Epidermal melanocyte (primary cell): ENCODE data around the gene SNX22.
"Not testable (repeated sequence)": the region's sequence is repeated elsewhere in the genome, so short reads cannot be mapped to it uniquely, and the experiment has no call there.

Source experiments
- DNase-seq: peaks from one replicate; pipeline ENCODE4 v3.0.0; 2011; ENCODE audit warnings: low spot score; ENCODE audit not compliant: insufficient read length

The SNX22 gene

DNA sequence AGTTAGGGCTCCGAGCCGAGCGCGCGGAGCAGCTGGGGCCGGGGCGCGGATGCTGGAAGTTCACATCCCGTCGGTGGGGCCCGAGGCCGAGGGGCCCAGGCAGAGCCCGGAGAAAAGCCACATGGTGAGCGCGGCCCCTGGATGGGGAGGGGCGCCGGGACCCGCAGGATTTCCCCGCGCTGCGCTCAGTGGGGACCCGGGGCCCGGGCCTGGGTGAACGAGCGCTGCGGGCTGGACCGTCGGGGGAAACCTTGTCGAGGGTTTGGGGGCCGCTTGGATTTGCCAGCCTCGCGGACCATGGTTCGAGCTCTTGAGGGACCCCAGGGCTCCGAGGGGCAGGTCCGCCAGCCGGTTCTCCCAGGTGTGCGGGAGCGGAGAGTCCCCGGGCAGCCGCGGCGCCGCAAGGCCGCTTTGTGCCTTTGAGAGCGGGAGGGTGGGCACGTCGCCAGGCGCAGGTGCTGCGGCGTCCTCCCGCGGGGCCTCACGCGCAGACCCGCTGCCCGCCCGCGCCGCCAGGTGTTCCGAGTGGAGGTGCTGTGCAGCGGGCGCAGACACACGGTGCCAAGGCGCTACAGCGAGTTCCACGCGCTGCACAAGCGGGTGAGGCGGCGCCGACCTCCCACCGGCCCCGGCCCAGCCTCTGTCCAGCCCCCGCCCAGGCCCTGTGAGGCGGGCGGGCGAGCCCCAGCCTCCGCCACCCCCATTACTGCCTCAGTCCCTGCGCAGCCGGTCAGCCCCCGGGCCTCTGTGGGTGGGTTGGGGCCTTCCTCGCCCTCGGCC, at the start of gene SNX22:
SNX22 (plus strand) TSS at position 5 of the 780 bp plus-strand sequence; CDS start at position 50, 45 bp downstream.
- DNase-seq: no peak

GRCh38 chr15:64102497-64102896, 49.0 kb upstream of the SNX22 start:
- DNase-seq: no peak

DNA sequence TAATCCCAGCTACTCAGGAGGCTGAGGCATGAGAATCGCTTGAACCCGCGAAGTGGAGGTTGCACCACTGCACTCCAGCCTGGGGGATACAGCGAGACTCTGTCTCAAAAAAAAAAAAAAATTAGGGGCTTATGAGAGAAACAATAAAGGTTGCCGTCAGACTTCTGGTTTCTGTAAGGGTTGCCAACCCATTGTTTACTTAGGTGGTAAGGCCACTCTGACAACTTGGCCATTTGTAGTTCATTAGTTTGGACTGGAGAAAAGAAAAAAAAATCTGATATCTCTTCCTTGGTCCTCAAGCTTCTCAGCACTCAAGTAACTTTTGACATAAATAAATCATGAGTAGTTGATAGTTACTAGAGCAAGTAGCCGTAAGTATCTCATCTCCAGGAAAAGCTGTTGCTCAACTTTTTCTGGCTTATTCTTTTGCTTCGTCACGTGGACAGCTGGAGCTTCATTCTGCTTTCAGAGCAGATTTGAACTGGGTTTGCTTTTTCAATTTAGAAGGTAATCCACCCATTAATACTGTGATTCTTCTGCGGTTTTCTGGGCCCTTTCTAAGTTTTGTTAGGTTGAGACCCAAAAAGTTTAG, 46.3 kb upstream of the SNX22 start:
- DNase-seq: no peak

GRCh38 chr15:64107337-64107736, 44.2 kb upstream of the SNX22 start:
- DNase-seq: no peak

DNA sequence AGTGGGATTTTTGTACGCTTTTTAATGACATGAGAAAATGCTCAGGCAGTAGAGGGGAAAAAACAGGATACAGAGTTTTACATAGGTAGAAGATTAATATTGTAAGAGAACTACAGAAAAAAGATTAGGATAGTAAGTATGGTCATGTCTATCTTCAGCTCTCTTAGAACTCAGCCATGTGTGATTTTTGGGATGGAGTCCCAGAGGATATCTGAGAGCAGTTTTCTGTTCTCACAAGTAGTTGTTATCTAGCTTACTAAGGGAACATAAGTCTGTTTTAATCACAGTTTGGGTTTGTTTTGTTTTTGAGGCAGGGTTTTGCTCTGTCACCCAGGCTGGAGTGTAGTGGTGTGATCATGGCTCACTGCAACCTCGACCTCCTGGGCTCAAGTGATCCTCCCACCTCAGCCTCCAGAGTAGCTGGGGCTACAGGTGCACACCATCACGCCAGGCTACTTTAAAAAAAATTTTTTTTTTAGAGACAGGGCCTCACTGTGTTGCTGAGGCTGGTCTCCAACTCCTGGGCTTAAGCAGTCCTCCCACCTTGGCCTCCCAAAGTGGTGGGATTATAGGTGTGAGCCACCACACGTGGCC, 41.3 kb upstream of the SNX22 start:
- not testable (repeated sequence) for DNase-seq

DNA sequence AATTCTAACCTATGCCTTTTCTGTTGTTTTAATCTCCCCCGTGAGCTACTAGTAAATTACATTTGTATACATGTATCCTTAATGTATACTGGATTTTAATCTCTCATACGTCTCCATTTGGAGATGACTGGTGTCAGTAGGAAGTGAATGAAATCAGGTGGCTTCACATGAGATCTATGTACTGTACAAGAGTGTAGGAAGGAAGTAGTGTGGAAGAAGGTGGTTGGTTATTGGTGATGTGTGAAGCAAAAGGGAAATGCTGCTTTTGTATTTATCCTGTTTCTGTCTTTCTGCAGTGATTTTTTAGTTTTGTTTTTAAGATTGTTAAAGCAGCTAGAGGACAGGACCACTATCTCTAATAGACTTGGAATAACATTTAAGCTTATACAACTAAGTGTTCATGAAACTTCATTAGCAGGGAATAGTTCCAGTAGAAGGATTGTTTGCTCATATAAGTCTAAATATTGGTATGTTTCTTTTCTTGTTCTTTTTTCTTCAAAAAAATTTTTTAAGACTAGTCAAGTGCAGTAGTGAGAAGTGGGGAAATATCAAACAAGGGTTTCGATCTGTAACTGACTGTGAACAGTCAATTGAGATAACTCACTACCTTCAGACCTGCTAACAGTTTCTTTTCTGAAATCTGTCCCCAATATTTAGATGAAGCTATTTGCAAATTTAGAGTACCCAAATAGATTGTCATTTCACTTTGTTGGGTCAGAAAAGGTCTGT, 40.4 kb upstream of the SNX22 start:
- DNase-seq: no peak

DNA sequence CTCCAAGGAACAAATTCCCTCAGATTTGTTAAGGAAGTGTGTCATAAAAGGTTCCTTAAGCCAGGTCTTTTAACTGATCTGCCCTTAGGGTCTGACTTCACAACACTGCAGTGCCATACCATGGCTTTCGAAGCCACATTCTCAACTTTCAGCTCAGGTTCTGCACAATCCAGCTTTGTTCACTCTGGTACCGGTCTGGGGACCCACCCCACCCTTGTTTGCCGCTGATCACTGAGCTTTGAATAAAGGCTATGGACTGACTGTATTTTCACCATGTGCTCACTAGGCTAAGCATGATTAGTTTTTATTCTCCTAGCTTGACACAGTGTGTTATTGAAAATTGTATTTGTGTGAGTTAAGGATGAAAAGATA, 39.9 kb upstream of the SNX22 start:
- no peak for DNase-seq

GRCh38 chr15:64112073-64112772, 39.3 kb upstream of the SNX22 start:
- DNase-seq: no peak

DNA sequence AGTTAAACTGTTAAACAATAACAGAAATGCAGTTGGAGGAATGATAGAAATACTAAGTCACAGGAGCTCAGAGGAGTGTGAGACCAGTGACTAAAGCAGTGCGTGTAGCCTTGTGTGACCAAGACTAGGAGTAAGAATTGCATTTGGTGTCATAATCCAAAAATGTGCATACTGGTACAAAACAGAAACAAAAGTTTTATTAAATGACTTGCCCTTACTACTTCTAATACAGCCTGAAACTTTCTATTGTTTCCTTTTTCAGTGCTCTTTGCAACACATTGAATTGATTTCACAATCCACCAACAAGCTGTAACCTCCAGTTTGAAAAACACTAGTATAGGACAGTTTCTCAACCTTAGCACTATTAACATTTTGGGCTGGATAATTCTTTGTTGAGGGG, 38.6 kb upstream of the SNX22 start:
- DNase-seq: no peak

- no peak for DNase-seq
Observed at GRCh38 chr15:64117759-64118487, 33.6 kb upstream of the SNX22 start.

DNA sequence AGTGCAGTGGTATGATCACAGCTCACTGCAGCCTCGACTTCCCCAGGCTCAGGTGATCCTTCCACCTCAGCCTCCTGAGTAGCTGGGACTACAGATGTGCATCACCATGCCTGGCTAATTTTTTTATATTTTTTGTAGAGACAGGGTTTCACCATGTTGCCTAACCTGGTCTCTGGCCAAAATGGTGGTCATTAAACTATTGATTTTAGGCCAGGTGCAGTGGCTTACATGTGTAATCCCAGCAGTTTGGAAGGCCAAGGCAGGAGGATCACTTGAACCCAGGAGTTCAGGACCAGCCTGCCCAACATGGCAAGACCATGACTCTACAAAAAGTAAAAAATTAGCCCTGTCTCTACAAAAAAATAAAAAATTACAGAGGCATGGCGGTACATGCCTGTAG, 31.2 kb upstream of the SNX22 start:
- not testable (repeated sequence) for DNase-seq

DNA sequence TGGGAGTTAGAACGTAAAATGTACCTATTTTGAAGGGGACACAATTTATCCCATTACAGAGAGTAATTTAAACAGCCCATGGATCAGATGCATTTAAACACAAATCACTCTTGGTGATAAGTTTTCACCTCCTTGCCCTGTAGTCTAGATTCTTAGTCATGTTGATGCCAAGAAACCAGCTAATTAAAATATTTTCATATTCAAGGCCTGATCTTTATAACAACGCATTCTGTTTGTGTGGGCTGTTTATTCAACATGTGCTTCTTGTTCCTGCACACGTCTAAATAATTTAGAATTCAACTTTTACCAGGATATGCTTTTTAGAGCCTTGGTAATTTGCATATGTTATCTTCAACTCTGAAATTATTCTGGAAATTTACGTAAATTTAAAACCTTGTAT, 29.9 kb upstream of the SNX22 start:
- no peak for DNase-seq

DNA sequence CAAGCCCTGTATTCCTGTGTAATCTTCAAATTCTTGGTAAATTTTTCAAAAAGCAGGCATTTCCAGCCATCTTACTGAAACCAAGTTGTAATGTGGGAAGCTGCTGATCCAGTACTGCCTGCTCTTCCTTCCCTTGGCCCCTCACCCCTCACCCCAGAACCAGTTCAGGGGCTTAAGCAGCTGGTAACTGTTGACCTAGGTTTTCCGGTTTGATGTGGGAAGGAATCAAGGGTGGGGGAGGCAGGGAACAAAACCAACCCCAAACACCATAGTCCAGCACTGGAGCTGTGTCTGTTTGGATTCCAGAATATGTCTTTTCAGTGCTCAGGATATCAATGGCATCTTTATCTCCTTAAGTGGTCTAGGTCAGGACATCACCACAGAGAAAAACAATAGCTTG, 29.1 kb upstream of the SNX22 start:
- no peak for DNase-seq

- peak; percentile 30 for DNase-seq
Observed at GRCh38 chr15:64122936-64123351, 28.6 kb upstream of the SNX22 start.

- no peak for DNase-seq
Observed at GRCh38 chr15:64125978-64126377, 25.6 kb upstream of the SNX22 start.

DNA sequence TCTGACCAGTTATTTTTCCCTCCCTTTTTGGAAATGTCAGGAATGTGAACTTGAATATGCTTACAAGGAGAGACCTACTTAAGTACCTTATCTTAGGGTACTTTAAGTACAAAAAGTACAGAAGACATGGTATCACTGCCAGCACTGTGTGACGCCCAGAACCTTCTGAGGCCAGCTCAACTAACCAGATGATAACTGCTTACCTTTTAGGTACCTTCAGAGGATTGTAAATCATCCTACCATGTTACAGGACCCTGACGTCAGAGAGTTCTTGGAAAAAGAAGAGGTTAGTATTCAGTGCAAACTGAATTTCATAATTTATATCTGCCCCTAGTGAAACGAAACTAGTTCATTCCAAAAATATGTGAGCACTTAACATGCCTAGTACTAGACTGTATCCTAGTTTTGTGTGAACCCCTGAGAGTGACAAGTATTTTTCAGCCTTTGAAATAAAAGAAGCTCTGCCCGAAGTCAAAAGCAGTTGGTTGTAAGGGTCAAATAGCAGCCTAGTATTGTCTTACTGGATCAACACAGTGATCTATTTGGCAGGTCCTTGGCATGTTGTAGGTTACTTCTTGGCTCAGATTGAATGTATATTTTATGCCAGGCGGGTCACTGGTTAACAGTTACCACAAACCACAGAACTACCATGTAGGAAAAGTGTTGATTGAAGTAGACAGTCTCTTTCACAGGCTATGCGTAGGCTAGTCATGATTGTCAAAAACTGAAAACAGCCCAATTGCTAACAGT, 23.8 kb upstream of the SNX22 start:
- DNase-seq: no peak

DNA sequence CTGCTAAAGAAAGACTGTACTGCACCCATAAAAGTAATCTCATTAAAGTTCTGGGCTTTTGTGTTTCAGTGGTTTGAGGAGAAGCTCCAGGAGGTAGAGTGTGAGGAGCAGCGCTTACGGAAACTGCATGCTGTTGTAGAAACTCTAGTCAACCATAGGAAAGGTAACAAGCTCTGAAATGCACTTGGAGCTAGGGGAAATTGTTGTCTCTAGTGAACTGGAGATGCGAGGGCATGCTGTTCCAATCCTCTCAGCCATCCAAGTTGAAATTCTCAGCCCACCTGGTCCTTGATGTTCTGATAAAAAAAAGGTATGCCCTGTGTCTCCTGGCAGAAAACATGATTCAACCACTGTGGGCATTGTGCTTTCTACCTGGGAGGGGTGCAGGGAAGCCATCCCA, 21.4 kb upstream of the SNX22 start:
- DNase-seq: no peak

DNA sequence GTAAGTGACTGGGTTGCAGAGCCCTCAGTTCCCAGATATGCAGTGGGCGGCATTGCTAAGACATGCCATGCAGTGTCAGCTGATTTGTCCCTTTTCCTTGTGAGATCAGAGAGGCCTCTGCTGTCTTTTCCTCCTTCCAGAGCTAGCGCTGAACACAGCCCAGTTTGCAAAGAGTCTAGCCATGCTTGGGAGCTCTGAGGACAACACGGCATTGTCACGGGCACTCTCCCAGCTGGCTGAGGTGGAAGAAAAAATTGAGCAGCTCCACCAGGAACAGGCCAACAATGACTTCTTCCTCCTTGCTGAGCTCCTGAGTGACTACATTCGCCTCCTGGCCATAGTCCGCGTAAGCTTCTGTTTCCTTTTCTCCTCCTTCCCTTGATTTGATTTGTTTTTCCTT, 20.0 kb upstream of the SNX22 start:
- no peak for DNase-seq

- DNase-seq: no peak
Observed at GRCh38 chr15:64132217-64132616, 19.3 kb upstream of the SNX22 start.
